HG03135 (cell line): Measurements from ENCODE around the gene ABL1.

Experiments
- ATAC-seq: cut with Tn5 transposase; IDR thresholded peaks from one replicate; pipeline ENCODE4 v1.9.1; 2021; ENCODE audit warnings: mild to moderate bottlenecking, moderate library complexity; ENCODE audit not compliant: unreplicated experiment

The ABL1 gene

GRCh38 chr9:130824643-130825350 is 10.3 kb upstream of the ABL1 start:
- ATAC-seq, result no peak

GRCh38 chr9:130825351-130825651 is 9.8 kb upstream of the ABL1 start:
- no peak for ATAC-seq

GRCh38 chr9:130825809-130826208 is 9.2 kb upstream of the ABL1 start:
- no peak for ATAC-seq

GRCh38 chr9:130829762-130830161 is 5.3 kb upstream of the ABL1 start:
- ATAC-seq, result no peak

GRCh38 chr9:130830231-130830760 is 4.8 kb upstream of the ABL1 start:
- no peak for ATAC-seq

- ATAC-seq, result no peak
Measured at GRCh38 chr9:130831077-130831476, 4.0 kb upstream of the ABL1 start.

GRCh38 chr9:130833031-130833990 is 1.7 kb upstream of the ABL1 start:
- no peak for ATAC-seq

GRCh38 chr9:130835441-130836298 is 616 bp downstream of the ABL1 start:
- ATAC-seq, result peak; percentile 39

GRCh38 chr9:130837002-130837511 is 2.0 kb downstream of the ABL1 start:
- no peak for ATAC-seq

- ATAC-seq, result no peak
Measured at GRCh38 chr9:130837643-130838042, 2.6 kb downstream of the ABL1 start.

- no peak for ATAC-seq
Measured at GRCh38 chr9:130839132-130840111, 4.4 kb downstream of the ABL1 start.

- no peak for ATAC-seq
Measured at GRCh38 chr9:130842545-130842944, 7.5 kb downstream of the ABL1 start.

- no peak for ATAC-seq
Measured at GRCh38 chr9:130843049-130843908, 8.2 kb downstream of the ABL1 start.

GRCh38 chr9:130844044-130844451 is 9.0 kb downstream of the ABL1 start:
- ATAC-seq, result no peak

GRCh38 chr9:130845254-130845653 is 10.2 kb downstream of the ABL1 start:
- ATAC-seq, result no peak

- no peak for ATAC-seq
Measured at GRCh38 chr9:130845901-130846481, 10.9 kb downstream of the ABL1 start.

- ATAC-seq, result no peak
Measured at GRCh38 chr9:130846487-130847305, 11.6 kb downstream of the ABL1 start.
